HG03575 (cell line): Measurements from ENCODE around the gene GDI1.

Experiments used
- ATAC-seq: cut with Tn5 transposase; IDR thresholded peaks from one replicate; pipeline ENCODE4 v1.9.1; 2021; ENCODE audit not compliant: unreplicated experiment, insufficient number of reproducible peaks, low FRiP score; ENCODE audit errors: extremely low read depth

GDI1 gene

DNA sequence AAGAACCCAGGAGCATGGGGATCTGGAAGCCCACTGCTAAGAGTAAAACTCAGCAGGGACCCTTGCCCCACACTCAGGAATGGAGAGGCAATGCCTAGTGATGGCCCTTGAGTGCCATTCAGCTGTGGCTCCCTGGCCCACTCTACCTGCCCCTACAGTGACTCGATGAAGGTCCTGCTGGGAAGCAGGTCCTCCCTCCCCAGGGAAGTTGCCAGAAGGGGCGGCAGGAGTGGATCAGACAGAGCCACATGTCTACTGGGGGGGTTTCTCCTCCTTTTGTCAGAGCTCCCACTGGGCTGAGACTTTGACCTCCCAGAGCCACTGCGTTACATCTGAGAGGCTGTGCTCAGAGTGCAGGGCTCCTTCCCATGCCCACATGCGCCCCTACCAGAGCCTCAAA lies 52.2 kb downstream of the GDI1 start:
- no peak for ATAC-seq

DNA sequence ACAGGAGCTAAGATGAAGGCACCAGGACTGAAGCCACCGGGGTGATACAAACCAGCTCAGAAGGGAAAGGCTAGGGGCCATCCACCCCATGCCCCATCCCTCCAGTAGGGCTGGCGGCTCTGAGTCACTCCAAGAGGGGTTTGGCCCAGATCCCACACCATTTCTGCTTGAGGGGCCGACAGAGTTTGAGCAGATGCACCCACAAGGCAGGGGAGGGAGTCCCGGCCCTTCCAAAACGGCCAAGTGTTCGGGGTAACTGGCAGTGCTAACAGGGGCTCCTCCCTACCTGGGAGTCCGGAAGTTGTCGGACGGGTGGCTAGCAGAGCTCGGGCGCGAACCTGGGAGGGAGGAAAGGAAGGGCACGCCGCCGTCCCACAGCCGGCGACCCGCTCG lies 53.1 kb downstream of the GDI1 start:
- ATAC-seq: peak; percentile 8

DNA sequence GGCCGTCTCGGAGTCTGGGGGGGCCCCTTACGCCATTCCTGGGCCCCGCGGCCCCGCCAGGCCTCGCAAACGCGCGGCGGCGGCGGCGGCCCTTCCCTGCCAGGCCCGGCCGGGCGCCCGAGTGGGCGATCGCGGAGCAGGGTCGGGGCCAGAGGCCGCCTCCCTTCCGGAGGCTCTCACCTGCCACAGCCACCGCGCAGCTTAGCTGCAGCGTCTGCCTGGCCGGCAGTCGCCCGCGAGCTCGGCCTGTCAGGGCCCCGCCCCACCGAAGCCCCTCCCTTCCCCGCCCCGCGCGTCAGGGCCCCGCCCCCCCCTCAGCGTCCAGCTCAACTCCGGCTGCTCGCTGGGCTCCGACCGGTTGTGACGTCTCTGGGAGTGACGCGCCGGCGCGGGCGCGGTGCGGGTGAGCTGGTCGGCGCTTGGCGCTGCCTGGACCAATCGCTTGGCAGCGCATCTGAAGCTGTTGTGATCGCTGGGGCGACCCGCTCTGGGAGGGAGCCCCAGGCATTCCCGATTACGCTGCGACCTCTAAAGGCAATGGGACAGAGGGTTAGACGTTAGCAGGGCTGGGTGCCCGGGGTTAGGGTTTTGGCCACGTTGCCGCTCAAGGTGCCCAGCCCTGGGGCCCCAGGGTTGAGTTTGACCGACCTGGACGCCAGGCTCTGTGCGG lies 53.6 kb downstream of the GDI1 start, which contains the start of gene SLC10A3:
SLC10A3 (minus strand) TSS at position 216 of the 670 bp plus-strand sequence. CDS start 1,689 bp downstream, outside the sequence.
- ATAC-seq: peak; percentile 33
